GM23338 (cell line): ENCODE data around the gene AOPEP. TPM values are rescaled to one million over a fixed set of nuclear protein-coding genes. Genes with fewer than 3 reads are reported as not detected.

Experiments
- ATAC-seq: fragments of 200-7000 bp; cut with Tn5 transposase; 3 replicates; pipeline ENCODE4 v1.9.1; 2020
- DNase-seq: peaks from one replicate; pipeline ENCODE4 v3.0.0-alpha.2; 2015; ENCODE audit warnings: low spot score
- H2AFZ ChIP-seq: fragments of 200-600 bp; sonication (generic); 2 replicates; pipeline ENCODE4 v1.8.0; 2016; ENCODE audit warnings: antibody characterized with exemption, mild to moderate bottlenecking, moderate library complexity
- H3F3A ChIP-seq: fragments of 200-600 bp; sonication (generic); replicated peaks from 2 replicates; pipeline ENCODE4 v1.8.0; 2017; ENCODE audit warnings: antibody characterized with exemption, mixed run types, low read depth
- H3K27ac ChIP-seq: fragments of 200-600 bp; sonication (generic); 2 replicates; pipeline ENCODE4 v1.6.1; 2016; ENCODE audit warnings: low read depth
- H3K27me3 ChIP-seq: fragments of 200-600 bp; sonication (generic); 2 replicates; pipeline ENCODE4 v1.8.0; 2016; ENCODE audit warnings: mild to moderate bottlenecking, mixed run types, moderate library complexity; ENCODE audit not compliant: insufficient read depth
- H3K36me3 ChIP-seq: fragments of 200-600 bp; sonication (generic); 2 replicates; pipeline ENCODE4 v1.8.0; 2016; ENCODE audit warnings: mild to moderate bottlenecking; ENCODE audit not compliant: insufficient read depth
- H3K4me1 ChIP-seq: fragments of 200-600 bp; sonication (generic); 2 replicates; pipeline ENCODE4 v1.8.0; 2016; ENCODE audit warnings: mild to moderate bottlenecking, moderate library complexity; ENCODE audit not compliant: insufficient read depth
- H3K4me2 ChIP-seq: fragments of 200-600 bp; sonication (generic); 2 replicates; pipeline ENCODE4 v1.7.1; 2017; ENCODE audit warnings: mixed run types
- H3K4me3 ChIP-seq: fragments of 200-600 bp; sonication (generic); 2 replicates; pipeline ENCODE4 v1.6.1; 2016; ENCODE audit warnings: mixed run types
- H3K79me2 ChIP-seq: fragments of 200-600 bp; sonication (generic); replicated peaks from 2 replicates; pipeline ENCODE4 v1.8.0; 2017; ENCODE audit warnings: mild to moderate bottlenecking; ENCODE audit not compliant: insufficient read depth
- H3K9me2 ChIP-seq: fragments of 200-600 bp; sonication (generic); 2 replicates; pipeline ENCODE4 v1.8.0; 2017; ENCODE audit not compliant: insufficient read depth
- H4K20me1 ChIP-seq: fragments of 200-600 bp; sonication (generic); replicated peaks from 2 replicates; pipeline ENCODE4 v1.8.0; 2017; ENCODE audit warnings: mild to moderate bottlenecking; ENCODE audit not compliant: insufficient read depth
- H3K27ac Mint-ChIP-seq: 2 replicates; pipeline ENCODE4 v1.8.0; 2020; ENCODE audit warnings: inconsistent platforms, mild to moderate bottlenecking, moderate library complexity, mixed read lengths
- H3K27me3 Mint-ChIP-seq: 3 replicates; pipeline ENCODE4 v1.8.0; 2022; ENCODE audit warnings: low read depth, mild to moderate bottlenecking, moderate library complexity, mixed read lengths, inconsistent platforms; ENCODE audit not compliant: insufficient read depth, poor library complexity
- H3K36me3 Mint-ChIP-seq: 3 replicates; pipeline ENCODE4 v1.8.0; 2021; ENCODE audit warnings: low read depth, mild to moderate bottlenecking, inconsistent platforms, moderate library complexity, mixed read lengths
- H3K4me1 Mint-ChIP-seq: 3 replicates; pipeline ENCODE4 v1.8.0; 2020; ENCODE audit warnings: mild to moderate bottlenecking, inconsistent platforms, mixed read lengths
- H3K4me3 Mint-ChIP-seq: 3 replicates; pipeline ENCODE4 v1.8.0; 2021; ENCODE audit warnings: moderate library complexity, mild to moderate bottlenecking, inconsistent platforms, mixed read lengths
- H3K9me3 Mint-ChIP-seq: 3 replicates; pipeline ENCODE4 v1.8.0; 2020; ENCODE audit warnings: moderate library complexity, mild to moderate bottlenecking, inconsistent platforms, mixed read lengths
- CREB1 ChIP-seq: fragments of 250-450 bp; sonication (Bioruptor Pico); IDR thresholded peaks from 2 replicates; pipeline ENCODE4 v1.5.0; 2020; ENCODE audit warnings: low read depth, mild to moderate bottlenecking, moderate library complexity
- EZH2phosphoT487 ChIP-seq: fragments of 200-600 bp; sonication (generic); IDR thresholded peaks from one replicate; pipeline ENCODE4 v1.8.1; 2018; ENCODE audit warnings: antibody characterized with exemption; ENCODE audit not compliant: unreplicated experiment
- JUNB ChIP-seq: IDR thresholded peaks from one replicate; pipeline ENCODE4 v1.6.1; 2016; ENCODE audit warnings: antibody characterized with exemption; ENCODE audit not compliant: unreplicated experiment
- NANOG ChIP-seq: IDR thresholded peaks from 2 replicates; pipeline ENCODE4 v1.6.1; 2016; ENCODE audit warnings: antibody characterized with exemption, borderline replicate concordance
- REST ChIP-seq: IDR thresholded peaks from one replicate; pipeline ENCODE4 v1.6.1; 2018; ENCODE audit warnings: antibody characterized with exemption; ENCODE audit not compliant: unreplicated experiment
- STAT1 ChIP-seq: IDR thresholded peaks from one replicate; pipeline ENCODE4 v1.6.1; 2016; ENCODE audit warnings: antibody characterized with exemption; ENCODE audit not compliant: unreplicated experiment
- ZNF331 ChIP-seq: fragments of 250-450 bp; sonication (Bioruptor Pico); IDR thresholded peaks from 2 replicates; pipeline ENCODE4 v1.5.0; 2020; ENCODE audit warnings: low read depth, mild to moderate bottlenecking, moderate library complexity
- ZNF462 ChIP-seq: fragments of 250-450 bp; sonication (Bioruptor Pico); IDR thresholded peaks from 2 replicates; pipeline ENCODE4 v1.5.0; 2020; ENCODE audit warnings: mild to moderate bottlenecking, moderate library complexity
- polyA plus RNA-seq: library from polyadenylated mRNA; unstranded; fragments of >200 nt; fragmentation: Nextera tagmentation; extraction: Ambion mirVana; gene quantifications from 2 replicates; pipeline ENCODE4 v1.2.1, GENCODE V29; 2016
- total RNA-seq: library from RNA; depleted of rRNA; stranded (reverse); fragments of >200 nt; shearing (Covaris generic); gene quantifications from 2 replicates; pipeline ENCODE4 v1.2.3, GENCODE V29; 2014
- TF ChIP-seq, protein P1 (sequence below), 2 experiments: fragments of 200-600 bp in 1 of 2; sonication (generic) in 1 of 2; conservative IDR thresholded peaks; 2 replicates each; pipeline versions ENCODE4 v1.5.1 to v1.6.1; 2016 to 2017; ENCODE audit warnings: antibody characterized with exemption in 2 of 2, low read depth in 2 of 2, mild to moderate bottlenecking in 2 of 2, moderate library complexity in 1 of 2
- TF ChIP-seq, protein P2 (sequence below): IDR thresholded peaks from 2 replicates; pipeline ENCODE4 v1.6.1; 2016; ENCODE audit warnings: antibody characterized with exemption

Gene AOPEP
- total and polyA plus RNA-seq, 2 experiments from 2014 or later, result 7.0 to 16.5 TPM

DNA sequence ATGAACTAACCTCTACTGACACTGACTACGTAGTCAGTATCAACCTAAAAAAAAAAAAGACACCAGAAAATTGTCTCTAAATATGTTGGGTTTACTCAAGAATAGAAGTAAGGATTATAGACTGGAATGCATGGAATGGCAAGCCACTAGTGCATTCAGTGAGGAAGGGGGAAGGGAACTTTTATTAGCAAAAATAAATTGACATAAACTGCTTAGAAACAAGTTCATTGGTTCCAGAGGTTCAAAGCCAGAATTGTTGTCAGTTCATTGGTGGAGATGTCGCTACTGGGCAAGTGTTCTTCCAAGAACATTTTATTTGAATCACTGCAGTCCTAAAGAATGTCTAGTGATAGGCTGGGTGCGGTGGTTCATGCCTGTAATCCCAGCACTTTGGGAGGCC, 26.1 kb upstream of the AOPEP start (continued):
- TF ChIP-seq, protein P1, sequence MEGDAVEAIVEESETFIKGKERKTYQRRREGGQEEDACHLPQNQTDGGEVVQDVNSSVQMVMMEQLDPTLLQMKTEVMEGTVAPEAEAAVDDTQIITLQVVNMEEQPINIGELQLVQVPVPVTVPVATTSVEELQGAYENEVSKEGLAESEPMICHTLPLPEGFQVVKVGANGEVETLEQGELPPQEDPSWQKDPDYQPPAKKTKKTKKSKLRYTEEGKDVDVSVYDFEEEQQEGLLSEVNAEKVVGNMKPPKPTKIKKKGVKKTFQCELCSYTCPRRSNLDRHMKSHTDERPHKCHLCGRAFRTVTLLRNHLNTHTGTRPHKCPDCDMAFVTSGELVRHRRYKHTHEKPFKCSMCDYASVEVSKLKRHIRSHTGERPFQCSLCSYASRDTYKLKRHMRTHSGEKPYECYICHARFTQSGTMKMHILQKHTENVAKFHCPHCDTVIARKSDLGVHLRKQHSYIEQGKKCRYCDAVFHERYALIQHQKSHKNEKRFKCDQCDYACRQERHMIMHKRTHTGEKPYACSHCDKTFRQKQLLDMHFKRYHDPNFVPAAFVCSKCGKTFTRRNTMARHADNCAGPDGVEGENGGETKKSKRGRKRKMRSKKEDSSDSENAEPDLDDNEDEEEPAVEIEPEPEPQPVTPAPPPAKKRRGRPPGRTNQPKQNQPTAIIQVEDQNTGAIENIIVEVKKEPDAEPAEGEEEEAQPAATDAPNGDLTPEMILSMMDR (conservative IDR thresholded peaks at IDR 0.05; ENCODE audit: low read depth in 2 of 2), result no peak
- TF ChIP-seq, protein P2, sequence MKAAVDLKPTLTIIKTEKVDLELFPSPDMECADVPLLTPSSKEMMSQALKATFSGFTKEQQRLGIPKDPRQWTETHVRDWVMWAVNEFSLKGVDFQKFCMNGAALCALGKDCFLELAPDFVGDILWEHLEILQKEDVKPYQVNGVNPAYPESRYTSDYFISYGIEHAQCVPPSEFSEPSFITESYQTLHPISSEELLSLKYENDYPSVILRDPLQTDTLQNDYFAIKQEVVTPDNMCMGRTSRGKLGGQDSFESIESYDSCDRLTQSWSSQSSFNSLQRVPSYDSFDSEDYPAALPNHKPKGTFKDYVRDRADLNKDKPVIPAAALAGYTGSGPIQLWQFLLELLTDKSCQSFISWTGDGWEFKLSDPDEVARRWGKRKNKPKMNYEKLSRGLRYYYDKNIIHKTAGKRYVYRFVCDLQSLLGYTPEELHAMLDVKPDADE, result no peak
- no peak for TF ChIP-seq STAT1
- TF ChIP-seq ZNF331 (CRISPR knock-in tag), result no peak

- no peaks in the 10 kb centered on the region for H3K9me3 Mint-ChIP-seq
- H3K27me3 Mint-ChIP-seq, result peaks cover 9% of the 10 kb centered on the region
- Histone ChIP-seq H2AFZ (peak overlapping the region; percentile 80), H3K36me3 (no peaks in the 10 kb centered on the region), H3K27ac (no peak overlapping the region), H3K79me2 (no peaks in the 10 kb centered on the region), H3F3A (no peaks in the 10 kb centered on the region), H3K27me3 (no peaks in the 10 kb centered on the region), H3K4me2 (no peak overlapping the region), H3K4me1 (no peaks in the 10 kb centered on the region), H3K4me3 (no peak overlapping the region), H4K20me1 (no peaks in the 10 kb centered on the region), H3K9me2 (no peaks in the 10 kb centered on the region)
- ATAC-seq (no peak), DNase-seq (no peak)
- no peaks in the 10 kb centered on the region for H3K4me1 Mint-ChIP-seq
- no peak for TF ChIP-seq REST
- TF ChIP-seq ZNF462 (CRISPR knock-in tag), result no peak
- no peak for TF ChIP-seq EZH2phosphoT487
- TF ChIP-seq JUNB, result no peak
- TF ChIP-seq NANOG, result no peak
- no peak for TF ChIP-seq CREB1 (CRISPR knock-in tag)
- H3K36me3 Mint-ChIP-seq, result no peaks in the 10 kb centered on the region
- no peak overlapping the region for H3K4me3 Mint-ChIP-seq
- H3K27ac Mint-ChIP-seq, result no peak overlapping the region; the same call in 1 of the 2 replicates
Measured at GRCh38 chr9:94703488-94704140, 22.9 kb upstream of the AOPEP start.
